K562 (cell line): Measurements from ENCODE around the gene MLIP. TPM values are rescaled to one million over a fixed set of nuclear protein-coding genes. Genes with fewer than 3 reads are reported as not detected.

ENCODE experiments used
- ATAC-seq: fragments of 200-7000 bp; cut with Tn5 transposase; 3 replicates; pipeline ENCODE4 v1.9.1; 2020; ENCODE audit warnings: moderate library complexity
- BruUV-seq: library from RNA; stranded (reverse); fragments of 400-500 nt; replicated peaks from 2 replicates; lab custom pipeline; 2021; lab: Mats Ljungman, UMichigan
- CTCF ChIA-PET: fragments of 300-600 bp; formaldehyde crosslinking; extraction: SDS; loops from one replicate; lab custom pipeline; 2021; ENCODE audit warnings: low intra/inter-chr PET ratio; lab: Yijun Ruan, JAX
- POLR2A ChIA-PET: fragments of 300-600, 350-650 bp; sonication (Branson Sonifier 250); formaldehyde crosslinking; extraction: SDS; loops from one replicate; lab custom pipeline; 2021; ENCODE audit warnings: antibody characterized with exemption, inconsistent platforms; lab: Yijun Ruan, JAX
- DNase-seq, 4 experiments: peaks; one replicate each; pipeline versions ENCODE4 v3.0.0 to v3.0.0-alpha.2; 2011 to 2018; ENCODE audit warnings: low spot score in 3 of 4, mixed read lengths in 3 of 4; ENCODE audit errors: extremely low read depth in 1 of 4
- FAIRE-seq: peaks from 2 replicates; lab custom pipeline; 2011; peaks lifted over from hg19 to GRCh38; lab: Jason Lieb, UNC
- H2AFZ ChIP-seq: 2 replicates; pipeline ENCODE4 v1.6.0; 2011; ENCODE audit warnings: low read depth, low read length, control low read depth, inconsistent platforms
- H3K27ac ChIP-seq: fragments of 200-600 bp; 3 replicates; pipeline ENCODE4 v1.8.0; 2011; ENCODE audit warnings: low read depth, mild to moderate bottlenecking, control low read depth, inconsistent platforms, low read length, moderate library complexity, mixed read lengths; ENCODE audit errors: extremely low read depth
- H3K27me3 ChIP-seq, 2 experiments: fragments of 300-600 bp in 1 of 2; 2 replicates in 1 of 2; 3 replicates in 1 of 2; pipeline versions ENCODE4 v1.6.0 to v1.8.0; 2011; ENCODE audit warnings: inconsistent platforms in 2 of 2, low read length in 2 of 2, mild to moderate bottlenecking in 1 of 2, mixed read lengths in 1 of 2, moderate library complexity in 1 of 2; ENCODE audit not compliant: control insufficient read depth in 2 of 2, insufficient read depth in 2 of 2
- H3K36me3 ChIP-seq: fragments of 300-600 bp; 3 replicates; pipeline ENCODE4 v1.8.0; 2011; ENCODE audit warnings: mild to moderate bottlenecking, low read length, inconsistent platforms; ENCODE audit not compliant: control insufficient read depth, insufficient read depth
- H3K4me1 ChIP-seq, 2 experiments: fragments of 200-600 bp in 1 of 2; replicated peaks in 1 of 2; 2 replicates in 1 of 2; 3 replicates in 1 of 2; pipeline versions ENCODE4 v1.5.1 to v1.8.0; 2011; ENCODE audit warnings: inconsistent platforms in 2 of 2, low read length in 2 of 2, mild to moderate bottlenecking in 1 of 2, mixed read lengths in 1 of 2, moderate library complexity in 1 of 2; ENCODE audit not compliant: control insufficient read depth in 2 of 2, insufficient read depth in 2 of 2
- H3K4me2 ChIP-seq: 2 replicates; pipeline ENCODE4 v1.6.1; 2011; ENCODE audit warnings: low read length, control low read depth, inconsistent platforms, mixed read lengths; ENCODE audit not compliant: insufficient read depth
- H3K4me3 ChIP-seq: fragments of 200-600 bp; sonication (generic), shearing (Covaris generic); 2 replicates; pipeline ENCODE4 v1.5.1; 2016; ENCODE audit warnings: control low read depth, inconsistent platforms
- H3K79me2 ChIP-seq: fragments of 200-600 bp; 3 replicates; pipeline ENCODE4 v1.8.0; 2011; ENCODE audit warnings: low read length, inconsistent platforms; ENCODE audit not compliant: control insufficient read depth, insufficient read depth
- H3K9ac ChIP-seq, 2 experiments: 2 replicates each; pipeline versions ENCODE4 v1.6.0 to v1.6.1; 2011; ENCODE audit warnings: low read depth in 2 of 2, low read length in 2 of 2, control low read depth in 1 of 2, inconsistent platforms in 1 of 2, mild to moderate bottlenecking in 1 of 2, mixed read lengths in 1 of 2; ENCODE audit not compliant: insufficient read depth in 1 of 2
- H3K9me1 ChIP-seq: one replicate; pipeline ENCODE4 v1.6.0; 2011; ENCODE audit warnings: inconsistent platforms, mild to moderate bottlenecking, low read length, moderate library complexity; ENCODE audit not compliant: control insufficient read depth, insufficient read depth
- H3K9me3 ChIP-seq: replicated peaks from 2 replicates; pipeline ENCODE4 v1.5.1; 2011; ENCODE audit warnings: low read depth, low read length, inconsistent platforms; ENCODE audit not compliant: control insufficient read depth, insufficient read depth
- H4K20me1 ChIP-seq: replicated peaks from 2 replicates; pipeline ENCODE4 v1.6.1; 2011; ENCODE audit warnings: low read length, inconsistent platforms, mixed read lengths; ENCODE audit not compliant: control insufficient read depth, insufficient read depth
- CCNT2 ChIP-seq: IDR thresholded peaks from 2 replicates; pipeline ENCODE4 v1.6.1; 2011; ENCODE audit warnings: borderline replicate concordance, low read depth, mild to moderate bottlenecking, moderate library complexity, mixed read lengths, low read length; ENCODE audit not compliant: insufficient read length; ENCODE audit errors: extremely low read depth
- EHMT2 ChIP-seq: fragments of 450-650 bp; IDR thresholded peaks from 2 replicates; pipeline ENCODE4 v1.6.1; 2018; ENCODE audit warnings: antibody characterized with exemption
- FOSL1 ChIP-seq: fragments of 200-800 bp; sonication (Bioruptor generic); conservative IDR thresholded peaks from 2 replicates; pipeline ENCODE4 v1.6.1; 2016; ENCODE audit warnings: missing genetic modification characterization, missing compliant biosample characterization
- FOXA1 ChIP-seq: fragments of 450-650 bp; IDR thresholded peaks from 2 replicates; pipeline ENCODE4 v1.6.1; 2016; ENCODE audit warnings: mild to moderate bottlenecking, borderline replicate concordance
- GATAD2B ChIP-seq: fragments of 450-650 bp; IDR thresholded peaks from 2 replicates; pipeline ENCODE4 v1.6.1; 2017; ENCODE audit warnings: mild to moderate bottlenecking, borderline replicate concordance
- GMEB1 ChIP-seq: fragments of 250-450 bp; sonication (Bioruptor Pico); IDR thresholded peaks from 2 replicates; pipeline ENCODE4 v1.4.0; 2020; ENCODE audit warnings: mild to moderate bottlenecking
- GTF3C2 ChIP-seq: IDR thresholded peaks from 3 replicates; pipeline ENCODE4 v1.6.1; 2011; ENCODE audit warnings: borderline replicate concordance, mild to moderate bottlenecking, moderate library complexity; ENCODE audit not compliant: insufficient read length; ENCODE audit errors: extremely low read depth
- HINFP ChIP-seq: fragments of 450-650 bp; conservative IDR thresholded peaks from 2 replicates; pipeline ENCODE4 v1.6.1; 2016; ENCODE audit warnings: missing genetic modification characterization, low read depth, mild to moderate bottlenecking, control low read depth, missing compliant biosample characterization
- KDM4B ChIP-seq, 2 experiments: fragments of 450-650 bp in 1 of 2; sonication (generic) in 1 of 2; IDR thresholded peaks; 2 replicates each; pipeline ENCODE4 v1.6.1; 2016 to 2017; ENCODE audit warnings: borderline replicate concordance in 2 of 2, antibody characterized with exemption in 1 of 2, low read depth in 1 of 2, mild to moderate bottlenecking in 1 of 2
- MAX ChIP-seq: sonication (generic); formaldehyde crosslinking; IDR thresholded peaks from 2 replicates; pipeline ENCODE4 v1.9.0; 2022; ENCODE audit warnings: mild to moderate bottlenecking, missing genetic modification reagents
- MCM5 ChIP-seq: fragments of 450-650 bp; IDR thresholded peaks from 2 replicates; pipeline ENCODE4 v1.6.1; 2016; ENCODE audit warnings: low read depth
- MTA3 ChIP-seq: fragments of 450-650 bp; formaldehyde crosslinking; IDR thresholded peaks from 2 replicates; pipeline ENCODE4 v1.6.1; 2017; ENCODE audit warnings: mild to moderate bottlenecking, borderline replicate concordance
- NFE2L1 ChIP-seq: fragments of 450-650 bp; IDR thresholded peaks from 2 replicates; pipeline ENCODE4 v1.6.1; 2016; ENCODE audit warnings: missing genetic modification characterization, low read depth, mild to moderate bottlenecking, missing compliant biosample characterization, moderate library complexity, borderline replicate concordance
- POLR3G ChIP-seq: IDR thresholded peaks from 2 replicates; pipeline ENCODE4 v1.6.1; 2011; ENCODE audit not compliant: insufficient read length, insufficient replicate concordance; ENCODE audit errors: extremely low read depth
- SAP30 ChIP-seq: fragments of 200-600 bp; sonication (generic); IDR thresholded peaks from 2 replicates; pipeline ENCODE4 v1.6.1; 2012; ENCODE audit warnings: borderline replicate concordance, low read depth, mild to moderate bottlenecking, moderate library complexity, low read length, control low read depth, inconsistent platforms; ENCODE audit not compliant: insufficient read depth, poor library complexity, severe bottlenecking
- TAF15 ChIP-seq: fragments of 200-400 bp; formaldehyde crosslinking; IDR thresholded peaks from 2 replicates; pipeline ENCODE4 v1.6.1; 2017; ENCODE audit warnings: mild to moderate bottlenecking, low read depth, low read length, moderate library complexity
- ZKSCAN1 ChIP-seq: fragments of 150-350 bp; IDR thresholded peaks from 2 replicates; pipeline ENCODE4 v1.6.1; 2016; ENCODE audit warnings: low read depth, low read length
- WGBS: fragments of 100-300 bp; shearing (Covaris generic); methylation state at CpG from one replicate; pipeline ENCODE4 v1.1.6; 2016; ENCODE audit warnings: low coverage, mixed read lengths; ENCODE audit not compliant: insufficient coverage; ENCODE audit errors: missing lambda C conversion rate; 5-methylcytosine and 5-hydroxymethylcytosine counted together
- in situ Hi-C: fragments of 300-500 bp; cut with MboI; formaldehyde crosslinking; loops from 4 replicates; pipeline ENCODE4 v1.15.0; 2018; ENCODE audit warnings: inconsistent platforms, mixed read lengths
- intact Hi-C: fragments of 100-400 bp; cut with micrococcal nuclease; formaldehyde crosslinking; loops from 2 replicates; pipeline ENCODE4 v1.14.2; 2022
- polyA plus RNA-seq, 8 experiments: library from polyadenylated mRNA; depleted of rRNA in 4 of 8; stranded (reverse) in 5 of 8; unstranded in 3 of 8; fragments of >200 nt; fragmentation: Nextera tagmentation in 2 of 8; fragmentation: Illumina TruSeq in 1 of 8; extraction: Ambion mirVana in 2 of 8; extraction: Trizol in 1 of 8; gene quantifications; 2 replicates each; pipeline versions ENCODE4 v1.2.1 to v1.2.3, GENCODE V29; 2011 to 2014; ENCODE audit warnings: inconsistent platforms in 1 of 8, missing spikeins in 1 of 8
- total RNA-seq, 7 experiments: library from RNA; depleted of rRNA in 6 of 7; stranded (reverse); fragments of >200 nt in 6 of 7; fragmentation: Illumina TruSeq in 2 of 7; extraction: Trizol in 2 of 7; gene quantifications; 2 replicates each; pipeline versions ENCODE4 v1.2.1 to v1.2.3, GENCODE V29; 2011 to 2021; ENCODE audit warnings: low replicate concordance in 1 of 7

MLIP gene
- total and polyA plus RNA-seq, 9 of the 15 experiments (the other 6 are each of a cell fraction or from before 2014, with no cell fraction given): not detected

GRCh38 chr6:54125493-54125892 is 14.2 kb downstream of the MLIP start:
- no peaks in the 10 kb centered on the region for H4K20me1 ChIP-seq
- H3K36me3 ChIP-seq: no peaks in the 10 kb centered on the region
- H2AFZ ChIP-seq: no peak overlapping the region
- no TSS peak for BruUV-seq
- intact Hi-C loops: no loop called here
- 0% methylated on average over 5 of the region's 5 CpGs for WGBS
- no peaks in the 10 kb centered on the region for H3K9me3 ChIP-seq
- CTCF ChIA-PET: no interaction called here
- no peak for FAIRE-seq
- no peak overlapping the region for H3K4me2 ChIP-seq
- H3K4me3 ChIP-seq: no peak overlapping the region
- no peak overlapping the region for H3K27ac ChIP-seq
- no peak overlapping the region for H3K9ac ChIP-seq
- DNase-seq: no peak
- no peaks in the 10 kb centered on the region for H3K9me1 ChIP-seq
- in situ Hi-C loops: no loop called here
- ATAC-seq: no peak
- no peaks in the 10 kb centered on the region for H3K79me2 ChIP-seq
- POLR2A ChIA-PET: no interaction called here
- no peaks in the 10 kb centered on the region for H3K4me1 ChIP-seq
- H3K27me3 ChIP-seq: no peaks in the 10 kb centered on the region
- TF ChIP-seq GATAD2B (no peak), FOSL1 (tag) (no peak), FOXA1 (no peak), NFE2L1 (no peak), MTA3 (no peak), CCNT2 (no peak), GTF3C2 (no peak), EHMT2 (no peak), SAP30 (no peak), GMEB1 (CRISPR knock-in tag) (no peak), POLR3G (no peak), MAX (CRISPR knock-in tag) (no peak), ZKSCAN1 (no peak), MCM5 (no peak), HINFP (tag) (no peak), KDM4B (IDR thresholded peaks at IDR 0.05; ENCODE audit: borderline replicate concordance in 2 of 2, low read depth in 1 of 2) (no peak), TAF15 (no peak)
